Central memory CD8-positive, alpha-beta T cell (primary cell): ENCODE results near the gene LDLRAD4.

Experiments
- ATAC-seq: fragments of 150-1000 bp; cut with Tn5 transposase; replicated peaks from 2 replicates; pipeline ENCODE4 v1.10.0; 2022; ENCODE audit warnings: mild to moderate bottlenecking, moderate FRiP score, moderate number of reproducible peaks; ENCODE audit not compliant: poor library complexity, severe bottlenecking; ENCODE audit errors: extremely low read depth
- DNase-seq, 2 donors: peaks; one replicate each; pipeline ENCODE4 v3.0.0; 2021; ENCODE audit warnings: low spot score in 2 of 2
- H3K27ac Mint-ChIP-seq: one replicate; pipeline ENCODE4 v1.8.0; 2022; ENCODE audit warnings: low read depth, mild to moderate bottlenecking, moderate library complexity, mixed read lengths
- H3K27me3 Mint-ChIP-seq: one replicate; pipeline ENCODE4 v1.8.0; 2022; ENCODE audit warnings: mixed read lengths
- H3K36me3 Mint-ChIP-seq: one replicate; pipeline ENCODE4 v1.8.0; 2022; ENCODE audit warnings: mild to moderate bottlenecking, moderate library complexity, mixed read lengths; ENCODE audit not compliant: insufficient read depth
- H3K4me1 Mint-ChIP-seq: one replicate; pipeline ENCODE4 v1.8.0; 2022; ENCODE audit warnings: mixed read lengths
- H3K4me3 Mint-ChIP-seq: one replicate; pipeline ENCODE4 v1.8.0; 2022; ENCODE audit warnings: mild to moderate bottlenecking, moderate library complexity, mixed read lengths
- H3K9me3 Mint-ChIP-seq: one replicate; pipeline ENCODE4 v1.8.0; 2022; ENCODE audit warnings: mixed read lengths

The LDLRAD4 gene

GRCh38 chr18:13353084-13353823 lies 134.7 kb downstream of the LDLRAD4 start:
- H3K27me3 Mint-ChIP-seq = peaks cover 34% of the 10 kb centered on the region
- H3K9me3 Mint-ChIP-seq = peaks cover 4% of the 10 kb centered on the region
- H3K27ac Mint-ChIP-seq = no peak overlapping the region
- DNase-seq = no peak
- H3K36me3 Mint-ChIP-seq = no peaks in the 10 kb centered on the region
- peaks cover 7% of the 10 kb centered on the region for H3K4me1 Mint-ChIP-seq
- no peak for ATAC-seq
- no peak overlapping the region for H3K4me3 Mint-ChIP-seq

GRCh38 chr18:13354402-13354801 lies 135.8 kb downstream of the LDLRAD4 start:
- Mint-ChIP-seq H3K36me3 (no peaks in the 10 kb centered on the region), H3K4me1 (peaks cover 7% of the 10 kb centered on the region), H3K27ac (no peak overlapping the region), H3K9me3 (peaks cover 4% of the 10 kb centered on the region), H3K27me3 (peaks cover 31% of the 10 kb centered on the region), H3K4me3 (no peak overlapping the region)
- no peak for DNase-seq
- ATAC-seq = no peak

GRCh38 chr18:13356032-13356431 lies 137.5 kb downstream of the LDLRAD4 start:
- ATAC-seq (no peak), DNase-seq (no peak)
- no peaks in the 10 kb centered on the region for H3K9me3 Mint-ChIP-seq
- no peak overlapping the region for H3K27ac Mint-ChIP-seq
- peaks cover 7% of the 10 kb centered on the region for H3K4me1 Mint-ChIP-seq
- no peak overlapping the region for H3K4me3 Mint-ChIP-seq
- peaks cover 18% of the 10 kb centered on the region for H3K27me3 Mint-ChIP-seq
- no peaks in the 10 kb centered on the region for H3K36me3 Mint-ChIP-seq

DNA sequence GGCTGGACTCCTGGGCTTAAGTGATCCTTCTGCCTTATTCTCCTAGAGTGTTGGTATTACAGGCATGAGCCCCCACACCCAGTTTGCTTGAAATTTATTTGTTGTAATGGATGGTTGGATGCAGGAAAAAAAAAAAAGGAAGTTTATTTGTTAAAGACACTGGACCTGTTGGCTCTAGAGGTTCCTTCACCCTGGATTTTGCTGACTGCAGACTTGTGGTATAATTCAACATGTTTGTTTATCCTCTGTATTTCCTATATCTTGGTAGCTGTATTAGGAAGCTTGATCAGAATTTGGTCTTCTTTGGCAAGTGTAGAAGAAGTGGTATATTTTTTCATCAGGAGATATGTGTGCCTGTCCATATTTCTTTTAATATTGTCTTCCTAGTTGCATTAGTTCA lies 138.7 kb downstream of the LDLRAD4 start:
- ATAC-seq = no peak
- Mint-ChIP-seq H3K4me3 (no peak overlapping the region), H3K27me3 (peaks cover 16% of the 10 kb centered on the region), H3K27ac (no peak overlapping the region), H3K9me3 (no peaks in the 10 kb centered on the region), H3K36me3 (peaks cover 1% of the 10 kb centered on the region), H3K4me1 (peaks cover 7% of the 10 kb centered on the region)
- DNase-seq = no peak

DNA sequence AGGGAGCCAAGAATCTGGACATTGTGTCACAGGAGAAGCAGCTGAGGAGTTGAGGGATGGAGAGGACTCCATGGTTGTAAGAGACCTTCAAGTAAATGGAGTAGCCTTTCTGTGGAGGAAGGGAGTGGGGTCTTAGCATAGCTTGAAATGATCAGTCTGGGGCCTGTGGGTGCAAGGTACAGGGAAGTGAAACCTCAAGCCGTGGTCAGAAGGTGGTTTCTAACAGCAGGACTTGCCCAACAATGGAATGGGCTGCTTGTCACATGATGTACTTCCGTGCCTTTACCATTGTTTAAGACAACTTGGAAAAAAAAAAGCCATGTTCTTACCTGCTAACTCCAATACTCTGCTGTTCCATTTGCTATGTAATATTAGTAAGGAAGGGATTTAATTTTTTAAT lies 140.7 kb downstream of the LDLRAD4 start:
- Mint-ChIP-seq H3K36me3 (peaks cover 1% of the 10 kb centered on the region), H3K4me1 (no peaks in the 10 kb centered on the region), H3K4me3 (no peak overlapping the region), H3K9me3 (no peaks in the 10 kb centered on the region), H3K27me3 (peaks cover 12% of the 10 kb centered on the region), H3K27ac (no peak overlapping the region)
- DNase-seq (no peak), ATAC-seq (no peak)

DNA sequence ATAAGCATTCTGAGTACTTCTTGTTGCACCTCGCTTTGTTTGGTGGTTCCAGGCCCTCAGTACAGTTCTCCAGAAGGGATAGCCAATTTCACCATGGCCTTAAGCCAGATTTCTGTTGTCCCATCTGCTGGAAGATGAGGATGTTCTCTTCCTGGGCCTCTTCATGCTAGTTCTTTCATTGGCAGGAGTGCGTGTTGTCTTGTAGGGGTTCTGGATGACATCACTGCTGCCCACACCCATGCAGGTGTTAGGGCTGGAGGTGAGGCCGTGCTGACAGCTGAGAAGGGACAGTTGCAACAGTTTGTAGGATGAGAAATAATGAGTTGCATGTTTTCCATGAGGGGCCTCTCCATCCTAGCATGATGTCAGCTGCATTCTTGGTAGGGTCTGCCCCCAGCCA lies 142.9 kb downstream of the LDLRAD4 start:
- Mint-ChIP-seq H3K4me1 (no peaks in the 10 kb centered on the region), H3K9me3 (no peaks in the 10 kb centered on the region), H3K4me3 (no peak overlapping the region), H3K36me3 (peaks cover 1% of the 10 kb centered on the region), H3K27ac (no peak overlapping the region), H3K27me3 (peaks cover 12% of the 10 kb centered on the region)
- DNase-seq (no peak), ATAC-seq (no peak)

GRCh38 chr18:13362051-13362450 lies 143.5 kb downstream of the LDLRAD4 start:
- no peak for ATAC-seq
- Mint-ChIP-seq H3K4me1 (no peaks in the 10 kb centered on the region), H3K9me3 (no peaks in the 10 kb centered on the region), H3K27ac (no peak overlapping the region), H3K27me3 (peaks cover 15% of the 10 kb centered on the region), H3K36me3 (peaks cover 1% of the 10 kb centered on the region), H3K4me3 (no peak overlapping the region)
- no peak for DNase-seq

- peaks cover 1% of the 10 kb centered on the region for H3K36me3 Mint-ChIP-seq
- H3K9me3 Mint-ChIP-seq = no peaks in the 10 kb centered on the region
- no peak overlapping the region for H3K27ac Mint-ChIP-seq
- H3K4me3 Mint-ChIP-seq = no peak overlapping the region
- H3K4me1 Mint-ChIP-seq = no peaks in the 10 kb centered on the region
- DNase-seq (no peak), ATAC-seq (no peak)
- H3K27me3 Mint-ChIP-seq = peaks cover 21% of the 10 kb centered on the region
These were observed 144.0 kb downstream of the LDLRAD4 start for GRCh38 chr18:13362607-13363006.

GRCh38 chr18:13363359-13363758 lies 144.8 kb downstream of the LDLRAD4 start:
- Mint-ChIP-seq H3K27me3 (peaks cover 26% of the 10 kb centered on the region), H3K9me3 (no peaks in the 10 kb centered on the region), H3K27ac (no peak overlapping the region), H3K4me1 (no peaks in the 10 kb centered on the region), H3K4me3 (no peak overlapping the region), H3K36me3 (peaks cover 1% of the 10 kb centered on the region)
- ATAC-seq (no peak), DNase-seq (no peak)

DNA sequence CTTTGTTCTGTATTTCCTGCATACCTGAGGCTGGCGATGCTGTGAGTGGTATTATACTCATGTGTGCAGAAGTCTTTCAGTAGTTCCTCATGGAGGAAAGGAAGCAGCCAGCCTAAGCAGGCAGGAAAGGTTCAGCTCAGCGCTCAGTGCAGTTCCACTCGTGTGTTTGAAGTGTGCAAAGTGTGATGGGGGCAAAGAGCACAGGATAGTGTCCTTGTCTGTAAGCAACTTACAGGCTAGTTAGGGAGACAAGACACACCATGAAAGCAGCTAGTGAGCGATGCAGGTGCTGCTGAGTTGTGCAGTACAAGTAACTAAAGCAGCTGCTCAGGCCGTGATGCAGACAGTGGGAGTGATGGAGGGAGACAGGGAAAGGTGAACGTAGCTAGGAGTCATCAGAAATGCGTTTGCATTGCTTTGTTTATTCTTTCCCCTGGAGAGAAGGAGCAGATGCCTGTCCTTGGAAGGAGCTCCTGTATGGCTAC lies 146.2 kb downstream of the LDLRAD4 start:
- ATAC-seq (no peak), DNase-seq (no peak)
- peaks cover 1% of the 10 kb centered on the region for H3K36me3 Mint-ChIP-seq
- H3K4me3 Mint-ChIP-seq = no peak overlapping the region
- H3K27ac Mint-ChIP-seq = no peak overlapping the region
- H3K27me3 Mint-ChIP-seq = peaks cover 26% of the 10 kb centered on the region
- H3K4me1 Mint-ChIP-seq = no peaks in the 10 kb centered on the region
- no peaks in the 10 kb centered on the region for H3K9me3 Mint-ChIP-seq

GRCh38 chr18:13366131-13366530 lies 147.6 kb downstream of the LDLRAD4 start:
- Mint-ChIP-seq H3K27me3 (peaks cover 26% of the 10 kb centered on the region), H3K27ac (no peak overlapping the region)
- ATAC-seq = no peak

GRCh38 chr18:13366541-13366940 lies 148.0 kb downstream of the LDLRAD4 start:
- H3K9me3 Mint-ChIP-seq = no peaks in the 10 kb centered on the region
- peaks cover 1% of the 10 kb centered on the region for H3K36me3 Mint-ChIP-seq
- ATAC-seq (no peak), DNase-seq (no peak)
- peaks cover 26% of the 10 kb centered on the region for H3K27me3 Mint-ChIP-seq
- H3K4me1 Mint-ChIP-seq = no peaks in the 10 kb centered on the region
- no peak overlapping the region for H3K27ac Mint-ChIP-seq
- H3K4me3 Mint-ChIP-seq = no peak overlapping the region

More at GRCh38 chr18:13366131-13366530, 147.6 kb downstream of the LDLRAD4 start:
- Mint-ChIP-seq H3K4me3 (no peak overlapping the region), H3K36me3 (peaks cover under 1% of the 10 kb centered on the region), H3K4me1 (no peaks in the 10 kb centered on the region), H3K9me3 (no peaks in the 10 kb centered on the region)
- DNase-seq = no peak
